ENCODE results near the gene EIPR1. TPM values are rescaled to one million over a fixed set of nuclear protein-coding genes. Genes with fewer than 3 reads are reported as not detected.

The EIPR1 gene
- total RNA-seq, 2 experiments from 2014 or later, result 33.6 to 35.1 TPM

GRCh38 chr2:3414133-3414860 is 36.7 kb upstream of the EIPR1 start:
- H3K9me3 Mint-ChIP-seq, result no peaks in the 10 kb centered on the region
- intact Hi-C loops (cut with micrococcal nuclease), result no loop called here
- H3K4me3 Mint-ChIP-seq, result no peak overlapping the region
- H3K27ac Mint-ChIP-seq, result no peak overlapping the region
- CTCF ChIA-PET, result interaction anchor here (0.6 to 3.3 kb wide), 2 partner anchors 9 to 12 kb away, joined by 3 to 32 read pairs; no protein-coding TSS in a partner anchor
- DNase-seq, result no peak
- H3K27me3 Mint-ChIP-seq (ENCODE audit: low read depth), result no peaks in the 10 kb centered on the region
- H3K36me3 Mint-ChIP-seq (ENCODE audit: low read depth), result peaks cover 24% of the 10 kb centered on the region
- H3K4me1 Mint-ChIP-seq (ENCODE audit: low read depth), result peaks cover 8% of the 10 kb centered on the region

- H3K9me3 Mint-ChIP-seq, result no peaks in the 10 kb centered on the region
- peaks cover 8% of the 10 kb centered on the region for H3K4me1 Mint-ChIP-seq (ENCODE audit: low read depth)
- H3K27me3 Mint-ChIP-seq (ENCODE audit: low read depth), result no peaks in the 10 kb centered on the region
- CTCF ChIA-PET, result interaction anchor here (3.3 kb wide), 1 partner anchor 10 kb away, joined by 32 read pairs; no protein-coding TSS in a partner anchor
- H3K36me3 Mint-ChIP-seq (ENCODE audit: low read depth), result peaks cover 24% of the 10 kb centered on the region
- H3K27ac Mint-ChIP-seq, result no peak overlapping the region
- intact Hi-C loops (cut with micrococcal nuclease), result no loop called here
- no peak overlapping the region for H3K4me3 Mint-ChIP-seq
- no peak for DNase-seq
Observed at GRCh38 chr2:3413697-3414096, 36.1 kb upstream of the EIPR1 start.

DNA sequence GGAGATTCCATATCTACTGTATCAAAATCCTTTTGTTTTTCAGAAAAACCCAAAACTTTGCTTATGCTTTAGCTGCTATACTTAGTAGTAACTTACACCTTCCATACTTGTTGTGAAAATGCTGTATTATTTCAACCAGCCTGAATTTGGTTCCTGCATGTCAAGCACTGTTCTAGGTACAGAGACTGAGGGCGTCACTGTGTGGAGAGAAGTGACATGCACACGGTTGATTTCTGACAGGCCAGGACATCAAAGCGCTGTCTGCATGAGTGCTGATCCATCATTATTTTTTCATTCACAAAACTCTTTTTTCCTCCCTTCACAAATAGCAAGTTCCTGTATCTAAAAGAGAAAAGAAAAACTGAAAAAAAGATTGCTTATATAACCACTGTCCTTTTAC is 33.5 kb upstream of the EIPR1 start:
- peaks cover 23% of the 10 kb centered on the region for H3K36me3 Mint-ChIP-seq (ENCODE audit: low read depth)
- peaks cover 10% of the 10 kb centered on the region for H3K4me1 Mint-ChIP-seq (ENCODE audit: low read depth)
- H3K27me3 Mint-ChIP-seq (ENCODE audit: low read depth), result no peaks in the 10 kb centered on the region
- H3K27ac Mint-ChIP-seq, result no peak overlapping the region
- intact Hi-C loops (cut with micrococcal nuclease), result no loop called here
- no peak overlapping the region for H3K4me3 Mint-ChIP-seq
- no peak for DNase-seq
- CTCF ChIA-PET, result no interaction called here
- no peaks in the 10 kb centered on the region for H3K9me3 Mint-ChIP-seq

DNA sequence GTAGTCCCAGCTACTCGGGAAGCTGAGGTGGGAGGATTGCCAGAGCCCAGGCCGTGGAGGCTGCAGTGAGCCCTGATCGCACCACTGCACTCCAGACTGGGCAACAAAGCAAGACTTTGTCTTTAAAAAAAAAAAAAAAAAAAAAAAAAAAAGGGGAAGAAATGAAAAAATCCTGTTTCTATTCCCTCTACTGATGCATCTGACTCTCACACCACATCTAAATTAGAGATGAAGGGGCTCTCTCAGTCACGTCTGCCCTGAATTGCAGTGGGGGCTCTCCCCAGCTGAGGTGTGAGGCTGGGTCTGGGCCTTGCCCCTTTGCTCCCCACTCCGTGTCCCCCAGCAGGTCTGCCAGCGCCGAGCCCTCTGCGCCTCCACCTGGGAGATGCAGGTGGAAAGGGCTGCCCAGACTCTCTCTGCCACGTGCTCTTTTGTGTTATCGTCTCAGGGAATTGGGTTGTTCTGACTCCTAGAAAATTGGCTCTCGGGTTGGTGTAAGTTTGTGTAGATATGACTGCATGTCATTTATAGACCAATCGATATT is 32.1 kb upstream of the EIPR1 start:
- intact Hi-C loops (cut with micrococcal nuclease), result no loop called here
- H3K4me1 Mint-ChIP-seq (ENCODE audit: low read depth), result peaks cover 11% of the 10 kb centered on the region
- CTCF ChIA-PET, result no interaction called here
- H3K36me3 Mint-ChIP-seq (ENCODE audit: low read depth), result peaks cover 22% of the 10 kb centered on the region
- no peaks in the 10 kb centered on the region for H3K9me3 Mint-ChIP-seq
- H3K4me3 Mint-ChIP-seq, result no peak overlapping the region
- no peak for DNase-seq
- H3K27ac Mint-ChIP-seq, result no peak overlapping the region
- no peaks in the 10 kb centered on the region for H3K27me3 Mint-ChIP-seq (ENCODE audit: low read depth)

- H3K4me3 Mint-ChIP-seq, result no peak overlapping the region
- CTCF ChIA-PET, result interaction anchor here (1.6 kb wide), 1 partner anchor 16 kb away, joined by 5 read pairs; no protein-coding TSS in a partner anchor
- H3K4me1 Mint-ChIP-seq (ENCODE audit: low read depth), result peaks cover 16% of the 10 kb centered on the region
- intact Hi-C loops (cut with micrococcal nuclease), result no loop called here
- H3K9me3 Mint-ChIP-seq, result no peaks in the 10 kb centered on the region
- H3K27ac Mint-ChIP-seq, result no peak overlapping the region
- peaks cover 26% of the 10 kb centered on the region for H3K36me3 Mint-ChIP-seq (ENCODE audit: low read depth)
- no peaks in the 10 kb centered on the region for H3K27me3 Mint-ChIP-seq (ENCODE audit: low read depth)
- DNase-seq, result no peak
Observed at GRCh38 chr2:3408781-3409180, 31.2 kb upstream of the EIPR1 start.

DNA sequence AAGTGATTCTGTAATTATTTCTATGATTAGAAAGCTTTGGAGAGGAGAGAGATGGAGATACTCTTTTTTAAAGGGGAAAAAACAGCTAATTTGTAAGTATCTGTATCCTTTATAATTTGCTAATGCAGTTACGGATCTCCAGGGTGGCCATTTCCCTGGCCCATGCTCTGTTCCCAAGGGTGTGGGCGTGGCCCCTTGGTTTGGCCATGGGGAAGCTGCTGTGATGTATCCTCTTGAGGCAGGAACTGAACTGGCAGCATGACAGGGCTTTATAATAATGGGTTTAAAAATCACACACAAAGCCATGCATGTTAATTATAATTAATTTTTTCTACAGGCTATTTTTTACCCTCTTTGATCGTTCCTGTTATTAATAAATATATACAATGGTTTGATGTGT is 28.9 kb upstream of the EIPR1 start:
- H3K27me3 Mint-ChIP-seq (ENCODE audit: low read depth), result no peaks in the 10 kb centered on the region
- H3K27ac Mint-ChIP-seq, result no peak overlapping the region
- H3K9me3 Mint-ChIP-seq, result no peaks in the 10 kb centered on the region
- CTCF ChIA-PET, result interaction anchor here (3.0 kb wide), 1 partner anchor 17 kb away, joined by 21 read pairs; no protein-coding TSS in a partner anchor
- H3K4me3 Mint-ChIP-seq, result no peak overlapping the region
- peaks cover 25% of the 10 kb centered on the region for H3K36me3 Mint-ChIP-seq (ENCODE audit: low read depth)
- no peak for DNase-seq
- intact Hi-C loops (cut with micrococcal nuclease), result no loop called here
- peaks cover 17% of the 10 kb centered on the region for H3K4me1 Mint-ChIP-seq (ENCODE audit: low read depth)

- no peak overlapping the region for H3K27ac Mint-ChIP-seq
- peaks cover 13% of the 10 kb centered on the region for H3K4me1 Mint-ChIP-seq (ENCODE audit: low read depth)
- CTCF ChIA-PET, result interaction anchor here (3.0 kb wide), 1 partner anchor 17 kb away, joined by 21 read pairs; no protein-coding TSS in a partner anchor
- H3K4me3 Mint-ChIP-seq, result no peak overlapping the region
- no peaks in the 10 kb centered on the region for H3K9me3 Mint-ChIP-seq
- no peak for DNase-seq
- intact Hi-C loops (cut with micrococcal nuclease), result no loop called here
- H3K36me3 Mint-ChIP-seq (ENCODE audit: low read depth), result peaks cover 25% of the 10 kb centered on the region
- no peaks in the 10 kb centered on the region for H3K27me3 Mint-ChIP-seq (ENCODE audit: low read depth)
Observed at GRCh38 chr2:3405876-3406275, 28.3 kb upstream of the EIPR1 start.

- intact Hi-C loops (cut with micrococcal nuclease), result no loop called here
- no peak for DNase-seq
- Mint-ChIP-seq H3K9me3 (no peaks in the 10 kb centered on the region), H3K36me3 (ENCODE audit: low read depth) (peaks cover 24% of the 10 kb centered on the region), H3K4me3 (no peak overlapping the region), H3K4me1 (ENCODE audit: low read depth) (peaks cover 13% of the 10 kb centered on the region), H3K27ac (no peak overlapping the region), H3K27me3 (ENCODE audit: low read depth) (no peaks in the 10 kb centered on the region)
- CTCF ChIA-PET, result interaction anchor here (3.0 kb wide), 1 partner anchor 18 kb away, joined by 21 read pairs; no protein-coding TSS in a partner anchor
Observed at GRCh38 chr2:3405307-3405706, 27.7 kb upstream of the EIPR1 start.

GRCh38 chr2:3404349-3404894 is 26.8 kb upstream of the EIPR1 start:
- no peaks in the 10 kb centered on the region for H3K9me3 Mint-ChIP-seq
- peaks cover 21% of the 10 kb centered on the region for H3K36me3 Mint-ChIP-seq (ENCODE audit: low read depth)
- no peaks in the 10 kb centered on the region for H3K27me3 Mint-ChIP-seq (ENCODE audit: low read depth)

GRCh38 chr2:3403587-3404334 is 26.1 kb upstream of the EIPR1 start:
- CTCF ChIA-PET, result no interaction called here
- Mint-ChIP-seq H3K4me3 (no peak overlapping the region), H3K9me3 (no peaks in the 10 kb centered on the region), H3K27me3 (ENCODE audit: low read depth) (no peaks in the 10 kb centered on the region), H3K27ac (no peak overlapping the region), H3K4me1 (ENCODE audit: low read depth) (peaks cover 13% of the 10 kb centered on the region), H3K36me3 (ENCODE audit: low read depth) (peaks cover 23% of the 10 kb centered on the region)
- no peak for DNase-seq
- intact Hi-C loops (cut with micrococcal nuclease), result no loop called here

More at GRCh38 chr2:3404349-3404894, 26.8 kb upstream of the EIPR1 start:
- Mint-ChIP-seq H3K4me3 (no peak overlapping the region), H3K27ac (no peak overlapping the region), H3K4me1 (ENCODE audit: low read depth) (peaks cover 13% of the 10 kb centered on the region)
- DNase-seq, result no peak
- intact Hi-C loops (cut with micrococcal nuclease), result no loop called here
- CTCF ChIA-PET, result interaction anchor here (3.0 kb wide), 1 partner anchor 19 kb away, joined by 21 read pairs; no protein-coding TSS in a partner anchor

DNA sequence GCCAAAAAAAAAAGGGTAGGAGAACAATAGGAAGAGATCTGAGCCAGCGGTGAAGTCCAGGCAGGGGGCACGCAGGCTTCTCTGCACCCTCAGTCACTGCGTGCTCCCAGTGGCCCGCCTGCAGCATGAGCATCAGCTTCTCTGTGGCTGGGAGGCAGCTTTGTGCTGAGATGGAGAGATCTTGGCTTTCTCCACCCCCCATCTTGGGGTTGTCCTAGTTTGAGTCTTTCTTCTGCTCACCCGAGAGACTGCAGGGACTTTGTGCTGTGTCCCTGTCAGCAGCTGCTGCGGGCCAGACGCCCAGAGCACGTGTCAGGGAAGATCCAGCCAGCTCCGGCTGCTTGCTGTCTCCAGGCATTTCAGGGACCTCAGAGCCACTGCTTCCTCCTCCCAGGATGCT is 22.2 kb upstream of the EIPR1 start:
- CTCF ChIA-PET, result no interaction called here
- DNase-seq, result no peak
- no peak overlapping the region for H3K4me3 Mint-ChIP-seq
- peaks cover 16% of the 10 kb centered on the region for H3K9me3 Mint-ChIP-seq
- intact Hi-C loops (cut with micrococcal nuclease), result no loop called here
- H3K27me3 Mint-ChIP-seq (ENCODE audit: low read depth), result no peaks in the 10 kb centered on the region
- H3K4me1 Mint-ChIP-seq (ENCODE audit: low read depth), result peaks cover 11% of the 10 kb centered on the region
- no peak overlapping the region for H3K27ac Mint-ChIP-seq
- H3K36me3 Mint-ChIP-seq (ENCODE audit: low read depth), result peaks cover 53% of the 10 kb centered on the region

DNA sequence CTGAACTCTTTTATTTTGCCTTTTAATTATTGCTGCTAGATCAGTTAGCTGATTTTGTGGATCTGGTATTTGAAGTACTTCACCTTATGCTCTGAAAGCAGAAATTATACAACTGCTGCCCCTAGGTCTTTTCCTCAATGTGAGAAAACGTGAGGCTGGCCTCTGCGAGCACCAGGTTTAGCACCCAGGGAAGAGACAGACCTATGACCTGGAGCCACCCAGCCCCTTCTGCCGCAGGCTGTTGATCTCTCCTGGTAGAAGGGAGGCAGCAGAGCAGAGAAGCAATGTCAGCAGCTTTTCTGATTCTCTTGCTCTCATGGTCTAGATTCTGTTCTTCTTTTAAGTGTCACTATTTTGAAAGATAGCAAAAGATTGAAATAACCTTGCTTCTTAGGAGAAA is 21.8 kb upstream of the EIPR1 start:
- CTCF ChIA-PET, result interaction anchor here (1.3 kb wide), 1 partner anchor 24 kb away, joined by 4 read pairs; no protein-coding TSS in a partner anchor
- no peak for DNase-seq
- H3K9me3 Mint-ChIP-seq, result peaks cover 16% of the 10 kb centered on the region
- no peak overlapping the region for H3K27ac Mint-ChIP-seq
- no peak overlapping the region for H3K4me3 Mint-ChIP-seq
- H3K36me3 Mint-ChIP-seq (ENCODE audit: low read depth), result peaks cover 53% of the 10 kb centered on the region
- no peaks in the 10 kb centered on the region for H3K27me3 Mint-ChIP-seq (ENCODE audit: low read depth)
- intact Hi-C loops (cut with micrococcal nuclease), result no loop called here
- peaks cover 8% of the 10 kb centered on the region for H3K4me1 Mint-ChIP-seq (ENCODE audit: low read depth)
